Astrocyte of the spinal cord (primary cell): ENCODE measurements around the gene SRRM2.

Experiments
- DNase-seq: peaks from one replicate; pipeline ENCODE4 v3.0.0; 2011; ENCODE audit warnings: low read depth, low spot score
- H3K4me3 ChIP-seq: 2 replicates; pipeline ENCODE4 v1.5.1; 2011; ENCODE audit warnings: low read depth, mild to moderate bottlenecking, low read length, moderate library complexity
- CTCF ChIP-seq: IDR thresholded peaks from 2 replicates; pipeline ENCODE4 v1.5.1; 2012; ENCODE audit warnings: low read depth, mild to moderate bottlenecking, low read length, inconsistent platforms
- in situ Hi-C: cut with HindIII; loops from 2 replicates; pipeline ENCODE4 v1.10.0; 2017; ENCODE audit warnings: low sequenced_read_pairs

The SRRM2 gene

GRCh38 chr16:2706611-2707311, 45.7 kb upstream of the SRRM2 start:
- in situ Hi-C loops = no loop called here
- no peak for DNase-seq
- H3K4me3 ChIP-seq = no peak overlapping the region
- TF ChIP-seq CTCF = no peak

- TF ChIP-seq CTCF = no peak
- in situ Hi-C loops = no loop called here
- DNase-seq = no peak
- H3K4me3 ChIP-seq = no peak overlapping the region
Measured at GRCh38 chr16:2707368-2708289, 44.8 kb upstream of the SRRM2 start.

GRCh38 chr16:2708290-2708639, 44.2 kb upstream of the SRRM2 start:
- no peak for DNase-seq
- no peak for TF ChIP-seq CTCF
- in situ Hi-C loops = no loop called here
- no peak overlapping the region for H3K4me3 ChIP-seq

GRCh38 chr16:2708955-2709587, 43.4 kb upstream of the SRRM2 start:
- no peak for DNase-seq
- H3K4me3 ChIP-seq = no peak overlapping the region
- in situ Hi-C loops = no loop called here
- no peak for TF ChIP-seq CTCF

GRCh38 chr16:2709588-2709984, 42.9 kb upstream of the SRRM2 start:
- H3K4me3 ChIP-seq = no peak overlapping the region
- DNase-seq = no peak
- TF ChIP-seq CTCF = no peak
- in situ Hi-C loops = no loop called here

- in situ Hi-C loops = no loop called here
- DNase-seq = no peak
- no peak for TF ChIP-seq CTCF
- H3K4me3 ChIP-seq = no peak overlapping the region
Measured at GRCh38 chr16:2710021-2710710, 42.3 kb upstream of the SRRM2 start.
